Measurements from ENCODE around the gene PYGM. TPM values are rescaled to one million over a fixed set of nuclear protein-coding genes. Genes with fewer than 3 reads are reported as not detected.

PYGM gene
- total RNA-seq, 1 donor from 2014 or later = 2.0 TPM

DNA sequence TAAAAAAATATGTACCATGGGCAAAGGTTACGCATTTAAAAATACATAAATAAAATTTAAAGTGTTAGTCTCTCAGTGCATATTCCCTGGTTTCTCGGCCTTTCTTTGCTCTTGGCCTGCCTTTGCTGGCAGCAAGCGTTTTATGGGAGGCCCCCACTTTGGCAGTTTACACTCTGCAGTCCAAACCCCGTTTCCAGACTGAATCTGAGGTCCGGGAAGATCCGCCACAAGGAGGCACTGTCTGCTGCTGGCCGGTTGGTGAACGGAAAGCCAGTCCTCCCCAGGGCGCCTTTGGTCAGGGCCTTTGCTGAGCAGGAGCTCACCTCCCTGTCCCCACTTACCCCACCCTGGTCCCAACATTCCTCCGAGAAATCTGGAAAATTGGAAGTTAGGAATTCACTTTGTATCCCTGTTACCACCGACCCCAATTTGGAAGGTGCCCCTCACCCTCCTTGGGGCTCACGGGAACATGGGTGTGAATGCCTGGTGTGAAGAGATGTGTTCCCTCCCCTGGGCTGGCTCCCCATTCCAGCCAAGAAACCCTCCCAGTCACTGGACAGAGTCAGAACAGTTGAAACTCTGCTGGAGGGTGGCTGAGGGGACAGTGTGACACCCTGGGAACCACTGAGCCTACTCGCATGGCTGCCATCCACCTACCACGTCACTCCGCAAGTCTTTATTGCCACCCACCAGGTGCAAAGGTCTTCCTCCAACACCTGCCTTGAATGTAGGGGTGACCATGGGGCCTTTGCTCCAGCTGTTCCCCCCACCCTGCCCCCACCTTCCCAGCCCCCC lies 27.9 kb upstream of the PYGM start:
- peaks cover 7% of the 10 kb centered on the region for H3K4me1 ChIP-seq
- H3K9me3 ChIP-seq = no peaks in the 10 kb centered on the region
- H3K36me3 ChIP-seq = peaks cover 25% of the 10 kb centered on the region
- H3K27ac ChIP-seq = no peak overlapping the region
- no peaks in the 10 kb centered on the region for H3K27me3 ChIP-seq
- TF ChIP-seq CTCF (IDR thresholded peaks at IDR 0.05) = peak; percentile 69
- intact Hi-C loops (cut with DNase I) = no loop called here
- peak; percentile 86 for ATAC-seq
- H3K4me3 ChIP-seq = no peak overlapping the region
- DNase-seq = peak; percentile 81

- ATAC-seq (no peak), DNase-seq (peak; percentile 43)
- H3K36me3 ChIP-seq = peaks cover 25% of the 10 kb centered on the region
- no peak overlapping the region for H3K27ac ChIP-seq
- intact Hi-C loops (cut with DNase I) = no loop called here
- TF ChIP-seq CTCF (IDR thresholded peaks at IDR 0.05) = no peak
- H3K4me3 ChIP-seq = no peak overlapping the region
- peaks cover 7% of the 10 kb centered on the region for H3K4me1 ChIP-seq
- no peaks in the 10 kb centered on the region for H3K9me3 ChIP-seq
- H3K27me3 ChIP-seq = no peaks in the 10 kb centered on the region
Measured at GRCh38 chr11:64786308-64786707, 26.5 kb upstream of the PYGM start.

DNA sequence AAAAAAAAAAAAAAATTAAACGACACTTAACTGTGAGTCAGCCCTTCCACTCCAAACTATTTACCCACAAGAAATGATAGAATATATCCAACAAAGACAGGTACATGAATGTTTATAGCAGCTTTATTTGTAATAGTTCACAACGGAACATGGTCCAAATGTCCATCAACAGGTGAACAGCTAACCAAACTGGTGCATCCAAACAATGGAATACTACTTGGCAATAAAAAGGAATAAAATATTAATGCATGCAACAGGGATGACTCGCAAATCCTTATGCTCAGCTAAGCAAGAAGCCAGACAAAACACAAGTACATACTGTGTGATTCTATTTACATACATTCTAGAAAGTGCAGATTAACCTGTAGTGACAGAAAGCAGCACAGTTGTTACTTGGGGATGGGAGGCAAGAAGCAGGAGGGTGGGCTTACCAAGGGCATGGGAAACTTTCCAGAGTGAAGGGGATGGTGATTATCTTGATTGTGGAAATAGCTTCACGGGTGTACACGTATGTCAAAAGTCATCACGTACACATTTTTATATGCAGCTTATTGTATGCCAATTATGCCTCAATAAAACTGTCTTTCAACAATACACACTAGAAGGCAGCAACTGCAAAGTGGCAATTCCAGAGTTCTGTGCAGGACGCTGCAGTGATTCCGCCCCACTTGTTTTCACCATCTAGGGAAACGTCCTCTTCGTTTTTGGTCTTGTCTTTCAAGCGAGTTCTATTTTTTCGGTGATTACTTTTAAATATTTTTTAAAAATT lies 25.2 kb upstream of the PYGM start:
- intact Hi-C loops (cut with DNase I) = no loop called here
- Histone ChIP-seq H3K9me3 (no peaks in the 10 kb centered on the region), H3K4me1 (peaks cover 7% of the 10 kb centered on the region), H3K4me3 (no peak overlapping the region), H3K36me3 (peaks cover 18% of the 10 kb centered on the region), H3K27ac (no peak overlapping the region), H3K27me3 (no peaks in the 10 kb centered on the region)
- ATAC-seq = no peak
- TF ChIP-seq CTCF (IDR thresholded peaks at IDR 0.05) = no peak
- DNase-seq = no peak

GRCh38 chr11:64778473-64779298 lies 18.9 kb upstream of the PYGM start, which contains the start of gene SF1:
SF1 (minus strand) TSS chr11:64778542; CDS start chr11:64778392, 150 bp downstream.
- Histone ChIP-seq H3K4me3 (peak within 1 kb of the TSS; percentile 82), H3K27me3 (no peaks in the 10 kb centered on the region), H3K9me3 (no peaks in the 10 kb centered on the region), H3K36me3 (peaks cover 33% of the 10 kb centered on the region), H3K27ac (peak within 1 kb of the TSS; percentile 98), H3K4me1 (peaks cover 35% of the 10 kb centered on the region)
- ATAC-seq = peak; percentile 94
- intact Hi-C loops (cut with DNase I) = no loop called here
- TF ChIP-seq CTCF (IDR thresholded peaks at IDR 0.05) = peak; percentile 23
- peak; percentile 98 for DNase-seq

DNA sequence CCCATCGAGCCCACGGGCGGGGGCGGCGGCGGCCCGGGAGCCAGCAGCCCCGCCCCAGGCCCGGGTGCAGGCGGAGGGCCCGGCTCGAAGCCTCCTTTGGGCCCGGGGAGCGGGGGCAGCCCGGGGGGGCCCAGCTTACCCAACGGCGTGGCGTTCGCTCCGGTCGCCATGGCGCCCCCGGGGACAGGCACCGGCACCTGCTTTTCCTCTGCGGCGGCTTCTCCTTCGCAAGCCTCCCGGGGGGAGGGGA lies 18.4 kb upstream of the PYGM start:
- Histone ChIP-seq H3K4me3 (peak overlapping the region; percentile 82), H3K9me3 (no peaks in the 10 kb centered on the region), H3K4me1 (peaks cover 35% of the 10 kb centered on the region), H3K27ac (peak overlapping the region; percentile 98), H3K27me3 (no peaks in the 10 kb centered on the region), H3K36me3 (peaks cover 38% of the 10 kb centered on the region)
- intact Hi-C loops (cut with DNase I) = no loop called here
- ATAC-seq (no peak), DNase-seq (no peak)
- TF ChIP-seq CTCF (IDR thresholded peaks at IDR 0.05) = no peak

Measured in upper lobe of right lung (tissue), 1 donor.